NCI-H2081 (cell line): ENCODE data around the gene AGO3.

ENCODE experiments used
- DNase-seq, 2 experiments: peaks; one replicate each; lab custom pipeline; 2025; lab: John Stamatoyannopoulos, UW

AGO3 gene

GRCh38 chr1:36083635-36084496, 153.0 kb downstream of the AGO3 start, which contains the start of gene TEKT2:
Gene TEKT2 (plus strand): TSS chr1:36084094. CDS start chr1:36084922, 828 bp downstream.
- peak; percentile 89 to 91 for DNase-seq

DNA sequence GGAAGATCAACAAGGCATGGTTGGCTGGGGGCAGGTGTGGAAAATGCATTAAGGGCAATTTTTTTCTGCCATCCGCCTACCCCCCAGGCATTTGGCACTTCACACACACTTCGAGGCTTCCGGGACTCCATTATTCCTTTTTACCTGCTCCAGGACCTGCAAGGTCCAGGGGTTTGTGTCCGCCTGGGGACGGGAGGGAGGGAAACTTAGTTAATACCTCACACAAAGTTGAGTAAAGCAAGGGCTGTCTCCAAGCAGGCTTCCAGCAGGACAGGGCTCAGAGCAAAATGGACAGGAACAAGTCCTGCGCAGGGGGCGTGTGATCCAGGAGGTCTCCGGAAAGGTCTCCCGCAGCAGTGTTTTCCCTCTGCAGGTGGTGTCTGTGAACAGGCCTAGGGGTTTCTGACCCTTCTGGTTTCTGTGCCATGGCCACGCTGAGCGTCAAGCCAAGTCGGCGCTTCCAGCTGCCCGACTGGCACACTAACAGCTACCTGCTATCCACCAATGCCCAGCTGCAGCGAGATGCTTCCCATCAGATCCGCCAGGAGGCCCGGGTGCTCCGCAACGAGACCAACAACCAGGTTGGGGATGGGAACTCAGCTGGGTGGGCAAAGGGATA, 153.7 kb downstream of the AGO3 start:
- DNase-seq: no peak

GRCh38 chr1:36085126-36085525, 154.2 kb downstream of the AGO3 start:
- no peak for DNase-seq

GRCh38 chr1:36085686-36086526, 155.0 kb downstream of the AGO3 start:
- DNase-seq: no peak

GRCh38 chr1:36086529-36087232, 155.8 kb downstream of the AGO3 start:
- DNase-seq: no peak

DNA sequence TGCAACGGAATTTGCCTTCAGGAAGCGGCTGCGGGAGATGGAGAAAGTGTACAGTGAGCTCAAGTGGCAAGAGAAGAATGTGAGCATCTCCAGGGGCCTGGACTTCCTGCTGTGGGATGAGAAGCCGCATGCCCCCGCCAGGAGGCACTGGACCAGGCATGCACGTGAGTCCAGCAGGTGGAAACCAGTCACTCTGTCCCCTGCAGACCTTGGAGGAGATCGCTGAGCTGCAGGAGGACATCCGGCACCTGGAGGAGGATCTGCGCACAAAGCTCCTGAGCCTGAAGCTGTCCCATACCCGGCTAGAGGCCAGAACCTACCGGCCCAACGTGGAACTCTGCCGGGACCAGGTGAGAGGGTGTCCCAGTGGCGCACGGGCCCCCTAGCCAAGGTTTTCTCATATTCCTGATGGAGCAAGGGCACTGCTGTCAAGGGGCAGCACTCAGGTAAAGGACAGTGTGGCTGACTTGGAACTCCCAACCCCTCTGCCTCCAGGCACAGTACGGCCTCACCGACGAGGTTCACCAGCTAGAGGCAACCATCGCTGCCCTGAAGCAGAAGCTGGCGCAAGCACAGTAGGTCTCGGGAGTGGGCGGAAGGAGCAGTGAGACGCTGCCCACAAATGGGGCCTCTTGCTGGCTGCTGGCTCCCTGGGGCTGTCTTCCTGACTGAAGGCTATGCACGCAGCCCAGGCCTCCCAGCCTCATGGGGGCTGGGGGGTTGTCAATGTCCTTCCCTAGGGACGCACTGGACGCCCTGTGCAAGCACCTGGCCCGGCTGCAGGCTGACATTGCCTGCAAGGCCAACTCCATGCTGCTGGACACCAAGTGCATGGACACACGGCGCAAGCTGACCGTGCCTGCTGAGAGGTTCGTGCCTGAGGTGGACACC, 156.6 kb downstream of the AGO3 start:
- DNase-seq: no peak

- no peak for DNase-seq
These were observed 157.3 kb downstream of the AGO3 start for GRCh38 chr1:36088265-36088576.

DNA sequence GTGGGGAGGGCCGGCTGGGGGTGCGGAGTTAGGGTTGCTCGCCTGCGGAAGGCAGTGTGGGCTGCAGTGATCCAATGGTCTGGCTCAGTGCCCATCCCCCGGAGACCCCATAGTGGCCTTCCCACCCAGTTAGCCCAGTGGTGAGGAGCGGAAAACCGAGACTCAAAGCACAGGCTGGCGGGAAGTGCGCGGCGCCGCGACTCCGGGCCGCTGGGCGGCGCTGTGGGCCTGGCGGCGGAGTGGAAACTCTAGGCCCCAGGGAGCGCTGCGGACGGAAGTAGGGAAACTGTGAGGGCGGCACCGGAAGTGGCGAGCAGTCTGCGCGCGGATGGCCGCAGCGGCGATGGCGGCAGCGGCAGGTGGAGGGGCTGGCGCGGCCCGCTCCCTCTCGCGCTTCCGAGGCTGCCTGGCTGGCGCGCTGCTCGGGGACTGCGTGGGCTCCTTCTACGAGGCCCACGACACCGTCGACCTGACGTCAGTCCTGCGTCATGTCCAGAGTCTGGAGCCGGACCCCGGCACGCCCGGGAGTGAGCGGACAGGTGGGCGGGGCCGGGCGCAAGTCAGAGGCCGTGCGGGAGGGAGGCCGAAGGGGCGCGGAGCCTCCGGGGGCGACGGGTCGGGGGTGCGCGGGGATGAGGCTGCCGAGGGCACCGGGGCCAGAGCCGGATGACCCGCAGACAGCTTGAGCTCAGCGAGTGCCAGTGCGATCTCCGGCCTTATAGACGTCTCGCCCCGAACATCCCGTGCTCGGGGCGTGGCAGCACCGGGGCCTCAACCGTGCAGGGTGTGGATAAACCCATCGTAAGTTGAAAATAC, 157.9 kb downstream of the AGO3 start, which contains the start of gene ADPRS:
Gene ADPRS (plus strand): TSS at position 316 of the 816 bp plus-strand sequence. CDS start 13 bp downstream, at position 329.
- DNase-seq: peak; percentile 92 to 95

DNA sequence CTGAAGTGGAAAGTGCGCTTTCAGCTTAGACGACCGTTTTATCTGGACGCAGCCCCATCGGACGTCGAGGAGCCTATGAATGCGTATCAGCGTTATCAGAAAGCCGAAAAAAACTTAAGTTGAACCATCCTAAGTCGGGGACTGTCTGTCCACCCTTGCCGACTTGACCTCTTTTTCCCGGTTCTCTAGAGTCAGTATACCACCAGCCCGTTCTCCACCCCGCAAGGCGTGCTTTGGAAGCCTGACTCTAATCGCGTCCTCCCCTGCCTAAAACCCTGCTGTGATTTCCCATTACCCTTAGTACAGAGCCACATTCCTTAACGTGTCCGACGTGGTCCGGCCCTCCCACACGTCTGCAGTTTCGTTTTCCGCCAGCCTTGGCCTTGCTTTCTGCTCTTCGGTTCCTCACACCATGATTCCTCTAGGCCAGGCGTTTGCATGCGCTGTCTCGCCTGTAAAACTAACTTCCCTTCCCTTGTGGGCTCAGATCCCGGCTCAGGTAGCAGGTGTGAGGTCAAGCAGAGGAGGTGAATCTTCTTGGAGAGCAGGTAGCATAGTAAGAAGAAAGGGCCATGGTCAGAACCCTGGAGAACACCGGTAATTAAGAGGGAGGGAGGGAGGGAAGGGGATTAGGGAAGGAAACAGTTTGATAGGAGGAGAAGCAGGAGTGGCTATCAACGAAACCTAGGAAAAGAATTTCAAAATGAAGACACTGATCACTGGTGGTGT, 158.7 kb downstream of the AGO3 start:
- DNase-seq: no peak

- no peak for DNase-seq
These were observed 160.2 kb downstream of the AGO3 start for GRCh38 chr1:36091141-36091540.

DNA sequence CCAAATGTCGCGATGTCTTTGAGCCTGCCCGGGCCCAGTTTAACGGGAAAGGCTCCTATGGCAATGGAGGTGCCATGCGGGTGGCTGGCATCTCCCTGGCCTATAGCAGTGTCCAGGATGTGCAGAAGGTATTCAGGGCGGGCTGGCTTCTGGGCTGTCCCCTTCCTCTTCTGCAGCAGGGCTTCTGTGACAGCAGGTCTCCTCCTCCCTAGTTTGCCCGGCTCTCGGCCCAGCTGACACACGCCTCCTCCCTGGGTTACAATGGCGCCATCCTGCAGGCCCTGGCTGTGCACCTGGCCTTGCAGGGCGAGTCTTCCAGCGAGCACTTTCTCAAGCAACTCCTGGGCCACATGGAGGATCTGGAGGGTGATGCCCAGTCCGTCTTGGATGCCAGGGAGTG, 160.8 kb downstream of the AGO3 start:
- no peak for DNase-seq

GRCh38 chr1:36092166-36092797, 161.4 kb downstream of the AGO3 start:
- DNase-seq: no peak

GRCh38 chr1:36092798-36093185, 161.9 kb downstream of the AGO3 start:
- DNase-seq: no peak

DNA sequence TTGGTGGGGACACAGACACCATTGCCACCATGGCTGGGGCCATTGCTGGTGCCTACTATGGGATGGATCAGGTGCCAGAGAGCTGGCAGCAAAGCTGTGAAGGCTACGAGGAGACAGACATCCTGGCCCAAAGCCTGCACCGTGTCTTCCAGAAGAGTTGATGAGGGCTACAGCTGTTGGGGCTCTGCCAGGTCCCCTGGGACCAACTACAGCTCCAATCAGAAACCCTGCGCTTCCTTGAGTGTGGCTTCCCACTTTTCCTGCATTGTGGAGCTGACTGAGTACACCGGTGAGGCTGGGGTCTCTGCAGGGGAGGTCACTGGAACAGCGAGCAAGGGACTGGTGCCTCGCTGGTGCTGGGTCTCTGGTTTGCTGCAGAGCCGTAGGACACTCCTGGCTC, 162.3 kb downstream of the AGO3 start:
- no peak for DNase-seq

DNA sequence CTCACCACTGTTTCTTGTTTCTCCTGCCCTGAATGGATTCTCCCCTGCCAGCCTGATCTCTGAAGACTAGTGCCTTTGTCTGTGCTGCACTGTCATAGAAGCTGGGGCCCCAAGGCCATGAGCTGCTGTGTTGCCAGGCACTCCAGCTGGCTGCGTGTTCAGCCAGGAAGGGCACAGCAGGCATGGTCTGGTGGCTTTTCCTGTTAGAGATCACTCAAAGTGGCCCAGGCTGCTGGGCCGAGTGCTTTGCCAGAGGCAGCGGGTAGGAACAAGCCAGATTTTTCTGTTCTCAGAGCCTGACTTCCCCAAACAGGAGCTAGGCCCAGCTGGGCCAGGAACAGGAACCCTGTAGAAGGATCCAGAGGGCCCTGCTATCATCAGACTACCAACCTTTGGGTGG, 163.0 kb downstream of the AGO3 start:
- DNase-seq: no peak

DNA sequence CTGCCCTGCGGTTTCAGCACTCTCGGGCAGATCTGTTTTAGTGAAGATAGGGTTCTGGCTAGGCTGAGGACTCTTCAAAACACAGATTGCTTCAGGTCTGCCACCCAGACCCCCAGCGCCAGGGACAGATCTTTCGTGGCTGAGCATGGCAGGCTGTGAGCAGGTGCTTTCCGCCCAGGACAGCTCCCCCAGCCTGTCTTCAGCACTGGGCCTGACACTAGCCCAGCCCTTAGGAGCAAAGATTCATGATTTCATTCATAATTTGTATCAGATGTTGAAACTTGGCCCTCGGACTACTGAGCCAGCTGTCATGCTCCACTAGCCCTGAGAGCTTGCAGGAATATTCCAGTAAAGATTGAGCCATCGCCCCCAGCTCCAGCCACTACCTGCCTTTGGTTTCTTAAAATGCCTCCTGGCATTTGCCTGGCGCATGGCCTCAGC, 163.7 kb downstream of the AGO3 start:
- no peak for DNase-seq

GRCh38 chr1:36095760-36096405, 165.0 kb downstream of the AGO3 start:
- no peak for DNase-seq
